AG09309 (cell line): Measurements from ENCODE around the gene ALG9.

Source experiments
- DNase-seq: peaks from one replicate; pipeline ENCODE4 v3.0.0-alpha.2; 2010; ENCODE audit warnings: low read depth
- H3K4me3 ChIP-seq: 2 replicates; pipeline ENCODE4 v1.5.1; 2011; ENCODE audit warnings: mild to moderate bottlenecking, low read depth, low read length, moderate library complexity; ENCODE audit not compliant: control insufficient read depth
- CTCF ChIP-seq: IDR thresholded peaks from 2 replicates; pipeline ENCODE4 v1.5.1; 2011; ENCODE audit warnings: mild to moderate bottlenecking, low read depth, low read length, inconsistent platforms; ENCODE audit not compliant: insufficient read depth, control insufficient read depth; ENCODE audit errors: missing control alignments

ALG9 gene

DNA sequence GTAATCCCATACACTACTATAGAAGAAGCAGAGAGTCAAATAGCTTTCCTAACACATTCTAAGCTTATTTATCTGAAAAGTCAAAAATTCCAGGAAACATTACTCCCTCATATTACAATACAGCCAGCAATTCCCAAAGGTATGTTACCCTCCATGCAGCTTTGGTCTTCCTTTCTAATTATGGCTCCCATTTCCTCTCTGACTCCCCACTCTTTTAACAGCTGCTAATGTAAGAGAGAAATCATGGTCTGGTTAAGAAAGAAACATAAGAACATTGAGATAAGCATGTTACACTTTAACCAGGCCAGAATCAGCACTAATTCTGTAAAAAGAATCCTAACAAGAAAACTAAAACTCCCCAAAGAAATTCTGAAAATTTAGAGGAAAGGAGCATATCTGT lies 112.0 kb downstream of the ALG9 start:
- no peak for DNase-seq
- H3K4me3 ChIP-seq, result no peak overlapping the region
- TF ChIP-seq CTCF, result no peak

DNA sequence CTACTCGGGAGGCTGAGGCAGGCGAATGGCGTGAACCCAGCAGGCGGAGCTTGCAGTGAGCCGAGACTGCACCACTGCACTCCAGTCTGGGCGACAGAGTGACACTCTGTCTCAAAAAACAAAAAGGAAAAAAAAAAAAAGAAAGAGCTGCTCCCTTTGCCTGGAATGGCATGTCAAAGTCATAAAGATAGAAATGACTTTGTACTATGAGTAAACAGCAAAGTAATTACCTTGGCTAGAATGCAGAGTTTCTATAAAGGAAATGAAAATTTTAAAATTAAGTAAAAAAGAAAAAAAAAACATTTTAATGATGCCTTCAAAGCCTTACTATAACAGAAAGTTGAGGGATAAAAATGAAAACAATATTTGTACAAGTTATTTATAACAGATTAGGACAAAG lies 115.3 kb downstream of the ALG9 start:
- no peak for TF ChIP-seq CTCF
- DNase-seq, result no peak

DNA sequence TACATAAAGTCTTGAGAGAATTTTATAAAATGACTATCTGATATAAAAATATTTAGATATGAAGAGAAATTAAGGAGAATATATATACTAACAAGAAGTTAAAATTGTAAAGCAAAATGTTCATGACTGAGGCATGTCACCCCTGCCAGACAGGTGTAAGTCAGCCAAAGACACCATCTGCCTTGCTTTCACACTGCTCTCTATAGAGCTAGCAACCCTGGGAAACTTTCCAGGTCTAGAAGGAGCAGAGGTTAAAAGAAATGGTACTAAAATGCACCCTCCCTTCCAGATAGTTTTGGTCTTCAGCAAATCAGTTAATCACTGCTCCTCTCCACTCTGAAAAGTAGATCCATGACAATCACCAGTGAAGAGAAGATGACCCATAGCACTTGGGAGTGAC lies 121.7 kb downstream of the ALG9 start:
- no peak overlapping the region for H3K4me3 ChIP-seq
- no peak for DNase-seq
- no peak for TF ChIP-seq CTCF

More for the DNA sequence above, 115.3 kb downstream of the ALG9 start:
- no peak overlapping the region for H3K4me3 ChIP-seq

- no peak overlapping the region for H3K4me3 ChIP-seq
- DNase-seq, result no peak
- no peak for TF ChIP-seq CTCF
Measured at GRCh38 chr11:111748035-111748804, 123.2 kb downstream of the ALG9 start.

GRCh38 chr11:111745719-111746504 lies 125.5 kb downstream of the ALG9 start:
- TF ChIP-seq CTCF, result no peak
- peak; percentile 38 for DNase-seq
- no peak overlapping the region for H3K4me3 ChIP-seq

- TF ChIP-seq CTCF, result no peak
- no peak overlapping the region for H3K4me3 ChIP-seq
- DNase-seq, result no peak
Measured at GRCh38 chr11:111743700-111744099, 127.7 kb downstream of the ALG9 start.
